ENCODE measurements around the gene GMDS. TPM values are rescaled to one million over a fixed set of nuclear protein-coding genes. Genes with fewer than 3 reads are reported as not detected.

Gene GMDS
- total and polyA plus RNA-seq, 2 donors: 19.9 to 28.4 TPM

DNA sequence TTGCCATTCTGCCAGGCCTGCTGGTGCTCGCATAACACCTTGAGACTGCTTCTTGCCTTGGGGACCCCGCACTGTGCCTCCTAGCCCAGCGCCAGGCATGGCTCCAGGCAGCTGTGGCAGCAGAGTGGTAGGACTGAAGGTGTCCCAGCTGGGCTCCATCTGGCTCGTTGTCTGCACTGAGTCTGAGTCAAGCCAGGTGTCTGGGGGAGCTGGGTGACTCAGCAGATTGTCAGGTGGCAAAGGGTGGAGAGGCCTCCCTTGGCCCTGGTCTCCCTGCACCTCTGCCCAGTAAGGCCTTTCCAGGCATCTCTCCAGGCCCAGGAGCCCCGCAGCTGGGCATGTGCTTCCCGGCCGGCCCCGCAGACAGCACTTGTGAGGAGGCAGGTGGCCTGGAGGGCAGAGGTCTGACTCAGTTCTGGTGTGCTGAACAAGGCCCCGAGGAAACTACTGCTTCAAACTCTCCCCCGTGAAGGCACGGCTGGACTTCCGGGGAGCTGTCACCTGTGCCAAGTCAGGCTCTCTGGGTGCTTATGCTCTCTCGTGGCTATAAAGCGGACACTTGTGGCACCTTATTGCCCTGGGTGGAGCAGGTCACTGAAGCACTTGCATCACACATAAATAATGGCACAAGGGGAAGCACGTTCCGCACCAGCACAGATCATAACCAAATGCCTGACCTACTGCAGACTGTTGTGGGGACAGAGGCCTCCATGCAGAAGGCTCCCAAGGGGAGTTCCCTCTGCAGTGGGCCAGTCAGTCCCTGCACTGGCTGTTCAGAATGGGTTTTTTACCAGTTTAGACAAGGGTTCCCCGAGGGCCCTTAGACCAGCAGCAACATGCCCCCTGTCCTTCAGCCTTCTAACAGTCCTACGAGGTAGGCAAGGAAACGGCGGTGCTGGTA is 608.2 kb downstream of the GMDS start:
- 90% methylated on average over 20 of the region's 20 CpGs for WGBS
- H3K9me3 ChIP-seq (ENCODE audit: control insufficient read depth in 2 of 2, insufficient read depth in 1 of 2, low read length in 1 of 2): no peaks in the 10 kb centered on the region
- no peak overlapping the region for H3K4me3 ChIP-seq (ENCODE audit: low read length in 2 of 2)
- H3K4me1 ChIP-seq (ENCODE audit: control insufficient read depth in 2 of 2, insufficient read depth in 2 of 2, low read length in 2 of 2): peaks cover 0 to 6% of the 10 kb centered on the region in 2 donors
- no peak overlapping the region for H3K27ac ChIP-seq (ENCODE audit: low read depth in 1 of 2, low read length in 1 of 2)
- DNase-seq (ENCODE audit: low read depth in 6 of 9, low spot score in 9 of 9): peak in 1 of 9 donors; percentile 37
- no peaks in the 10 kb centered on the region for H3K27me3 ChIP-seq (ENCODE audit: control insufficient read depth in 2 of 2, insufficient read depth in 1 of 2, low read length in 1 of 2)
- H3K36me3 ChIP-seq (ENCODE audit: control insufficient read depth in 2 of 2, insufficient read depth in 2 of 2, low read length in 1 of 2): no peaks in the 10 kb centered on the region

DNA sequence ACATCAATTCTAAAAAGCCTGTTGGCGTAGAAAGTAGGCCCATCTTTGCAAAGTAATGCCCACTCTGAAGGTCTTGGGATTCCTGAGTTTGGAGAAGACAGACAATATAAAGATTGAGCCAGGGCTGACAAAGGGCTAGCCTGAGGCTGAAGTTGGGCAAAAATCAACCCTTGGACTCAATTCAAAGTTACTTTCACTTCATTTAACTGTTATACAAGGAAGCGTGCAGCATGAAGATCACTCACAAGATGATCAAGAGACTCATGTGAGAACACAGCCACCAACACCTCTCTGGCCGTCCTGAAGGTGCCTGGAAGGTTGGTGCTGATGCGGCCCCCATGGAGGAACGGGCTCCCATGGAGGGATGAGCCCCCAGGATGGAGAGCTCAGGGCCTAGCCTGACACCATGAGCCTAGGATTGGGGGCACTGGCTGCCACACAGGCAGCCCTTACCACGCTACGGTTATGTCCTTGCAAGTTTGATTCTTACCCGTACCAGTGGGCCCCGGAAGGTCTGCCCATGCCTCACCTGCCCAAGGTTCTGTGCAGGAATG is 609.1 kb downstream of the GMDS start:
- no peak for DNase-seq (ENCODE audit: low read depth in 6 of 9, low spot score in 9 of 9)
- H3K27ac ChIP-seq (ENCODE audit: low read depth in 1 of 2, low read length in 1 of 2): no peak overlapping the region
- 94% methylated on average over 9 of the region's 9 CpGs for WGBS
- peaks cover 0 to 6% of the 10 kb centered on the region in 2 donors for H3K4me1 ChIP-seq (ENCODE audit: control insufficient read depth in 2 of 2, insufficient read depth in 2 of 2, low read length in 2 of 2)
- H3K9me3 ChIP-seq (ENCODE audit: control insufficient read depth in 2 of 2, insufficient read depth in 1 of 2, low read length in 1 of 2): no peaks in the 10 kb centered on the region
- no peaks in the 10 kb centered on the region for H3K27me3 ChIP-seq (ENCODE audit: control insufficient read depth in 2 of 2, insufficient read depth in 1 of 2, low read length in 1 of 2)
- H3K36me3 ChIP-seq (ENCODE audit: control insufficient read depth in 2 of 2, insufficient read depth in 2 of 2, low read length in 1 of 2): no peaks in the 10 kb centered on the region
- H3K4me3 ChIP-seq (ENCODE audit: low read length in 2 of 2): no peak overlapping the region

DNA sequence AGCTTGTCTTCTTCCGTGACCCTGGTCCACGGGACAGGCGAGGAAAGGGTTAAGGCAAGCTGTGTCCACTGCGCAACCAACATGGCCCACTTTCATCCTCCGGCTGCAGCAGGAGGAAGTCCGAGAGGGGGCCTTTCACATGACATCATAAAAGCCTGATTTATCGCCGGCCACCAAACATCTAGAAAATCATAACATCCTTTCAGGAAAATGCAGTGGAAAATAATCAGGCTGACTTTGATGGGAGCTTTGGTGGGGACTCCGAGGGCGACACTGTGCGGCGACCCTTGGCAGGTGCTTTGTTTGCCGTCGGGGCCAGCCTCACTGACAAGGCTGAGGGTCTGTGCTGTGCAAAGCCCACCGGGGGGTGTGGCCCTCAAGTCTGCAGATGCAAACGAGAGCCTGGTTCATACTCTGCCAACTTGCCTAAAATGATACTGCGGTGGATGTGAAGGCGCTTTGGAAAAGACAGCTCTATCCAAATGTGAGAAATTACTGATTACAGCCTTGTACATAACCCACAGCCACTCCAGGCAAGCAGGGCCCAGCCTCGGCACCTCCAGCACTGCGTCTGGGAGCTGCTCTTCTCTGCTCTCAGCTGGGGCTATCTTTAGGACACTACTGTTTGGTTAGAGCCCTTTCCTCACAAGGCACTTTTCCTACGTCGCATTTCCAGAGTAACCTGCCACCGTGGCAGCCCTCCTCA is 609.9 kb downstream of the GMDS start:
- Histone ChIP-seq H3K36me3 (ENCODE audit: control insufficient read depth in 2 of 2, insufficient read depth in 2 of 2, low read length in 1 of 2) (no peaks in the 10 kb centered on the region), H3K27ac (ENCODE audit: low read depth in 1 of 2, low read length in 1 of 2) (no peak overlapping the region), H3K4me1 (ENCODE audit: control insufficient read depth in 2 of 2, insufficient read depth in 2 of 2, low read length in 2 of 2) (peaks cover 0 to 6% of the 10 kb centered on the region in 2 donors), H3K27me3 (ENCODE audit: control insufficient read depth in 2 of 2, insufficient read depth in 1 of 2, low read length in 1 of 2) (no peaks in the 10 kb centered on the region), H3K4me3 (ENCODE audit: low read length in 2 of 2) (no peak overlapping the region), H3K9me3 (ENCODE audit: control insufficient read depth in 2 of 2, insufficient read depth in 1 of 2, low read length in 1 of 2) (no peaks in the 10 kb centered on the region)
- 93% methylated on average over 23 of the region's 23 CpGs for WGBS
- DNase-seq (ENCODE audit: low read depth in 6 of 9, low spot score in 9 of 9): no peak

DNA sequence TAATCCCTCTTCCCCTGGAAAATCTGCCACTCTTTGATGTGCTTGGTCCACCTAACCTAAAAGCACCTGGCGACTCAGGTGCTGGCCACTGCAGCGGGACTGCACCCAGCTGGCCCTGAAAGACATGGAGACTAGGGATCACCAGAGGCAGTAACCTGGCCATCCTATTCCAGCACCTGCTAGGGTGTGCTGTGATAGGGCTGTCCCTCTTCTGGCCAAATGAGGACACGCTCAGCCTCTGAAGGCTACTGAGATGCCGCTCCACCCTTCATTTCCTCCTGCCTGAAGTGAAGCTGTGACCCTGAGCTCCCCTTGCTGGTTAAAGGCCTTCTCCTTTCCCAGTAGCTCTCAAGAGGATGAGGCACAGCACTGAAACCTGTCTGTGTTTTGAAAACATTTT is 611.3 kb downstream of the GMDS start:
- H3K36me3 ChIP-seq (ENCODE audit: control insufficient read depth in 2 of 2, insufficient read depth in 2 of 2, low read length in 1 of 2): no peaks in the 10 kb centered on the region
- no peak overlapping the region for H3K27ac ChIP-seq (ENCODE audit: low read depth in 1 of 2, low read length in 1 of 2)
- H3K9me3 ChIP-seq (ENCODE audit: control insufficient read depth in 2 of 2, insufficient read depth in 1 of 2, low read length in 1 of 2): no peaks in the 10 kb centered on the region
- peaks cover 0 to 4% of the 10 kb centered on the region in 2 donors for H3K27me3 ChIP-seq (ENCODE audit: control insufficient read depth in 2 of 2, insufficient read depth in 1 of 2, low read length in 1 of 2)
- WGBS: 96% methylated on average over 4 of the region's 4 CpGs
- H3K4me3 ChIP-seq (ENCODE audit: low read length in 2 of 2): no peak overlapping the region
- no peak for DNase-seq (ENCODE audit: low read depth in 6 of 9, low spot score in 9 of 9)
- peaks cover 0 to 9% of the 10 kb centered on the region in 2 donors for H3K4me1 ChIP-seq (ENCODE audit: control insufficient read depth in 2 of 2, insufficient read depth in 2 of 2, low read length in 2 of 2)

DNA sequence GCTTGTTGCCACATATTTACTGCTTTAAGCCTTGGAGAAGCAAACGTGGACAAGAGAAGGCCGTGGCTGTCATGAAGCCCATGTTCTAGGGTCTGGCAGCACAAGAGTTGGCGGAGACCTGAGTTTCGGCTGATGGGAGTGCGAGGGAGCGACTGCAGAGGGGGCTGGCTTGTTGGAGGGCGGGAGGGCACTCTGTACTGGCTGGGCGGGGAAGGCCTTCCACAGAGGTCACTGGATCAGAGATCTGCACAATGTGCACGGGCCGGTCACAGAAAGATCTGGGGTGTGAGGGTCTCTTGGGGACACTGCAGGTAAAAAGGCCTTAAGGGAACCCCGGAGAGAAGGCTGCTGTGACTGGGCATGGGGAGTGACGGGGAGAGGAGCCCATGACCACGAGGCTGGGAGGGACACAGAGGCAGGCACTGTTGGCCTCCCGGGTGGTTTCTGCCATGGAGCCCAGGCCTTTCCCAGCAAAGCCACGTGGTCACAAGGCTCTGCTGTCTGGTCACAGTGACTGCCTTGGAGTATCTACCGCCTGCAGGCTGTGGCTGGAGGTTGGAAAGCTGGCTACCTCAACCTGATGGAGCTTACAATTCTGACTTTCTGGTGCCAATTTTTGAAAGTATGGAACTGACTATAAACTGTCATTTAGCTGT is 611.9 kb downstream of the GMDS start:
- Histone ChIP-seq H3K27ac (ENCODE audit: low read depth in 1 of 2, low read length in 1 of 2) (no peak overlapping the region), H3K4me1 (ENCODE audit: control insufficient read depth in 2 of 2, insufficient read depth in 2 of 2, low read length in 2 of 2) (peaks cover 0 to 9% of the 10 kb centered on the region in 2 donors), H3K27me3 (ENCODE audit: control insufficient read depth in 2 of 2, insufficient read depth in 1 of 2, low read length in 1 of 2) (peaks cover 2 to 6% of the 10 kb centered on the region in 2 donors), H3K9me3 (ENCODE audit: control insufficient read depth in 2 of 2, insufficient read depth in 1 of 2, low read length in 1 of 2) (no peaks in the 10 kb centered on the region), H3K4me3 (ENCODE audit: low read length in 2 of 2) (no peak overlapping the region), H3K36me3 (ENCODE audit: control insufficient read depth in 2 of 2, insufficient read depth in 2 of 2, low read length in 1 of 2) (no peaks in the 10 kb centered on the region)
- no peak for DNase-seq (ENCODE audit: low read depth in 6 of 9, low spot score in 9 of 9)
- 97% methylated on average over 16 of the region's 16 CpGs for WGBS

DNA sequence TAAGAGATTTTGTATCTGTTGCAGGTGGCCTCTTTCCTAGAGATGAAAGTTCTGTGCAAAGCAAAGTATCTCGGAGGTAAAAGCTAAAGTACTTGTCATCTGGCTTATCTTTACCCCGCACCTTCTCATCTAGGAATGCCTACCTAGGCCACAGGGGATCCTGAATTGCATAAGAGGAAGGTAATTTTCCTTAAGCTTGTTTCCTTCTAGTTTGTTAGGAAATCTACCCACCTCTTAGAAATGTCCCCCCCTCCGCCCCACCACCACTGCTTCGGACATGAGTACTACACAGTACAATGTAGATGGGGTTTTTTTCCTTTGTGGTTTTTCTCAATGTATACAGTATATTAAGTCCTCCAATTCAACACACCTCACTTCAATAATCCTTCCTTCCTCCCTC is 614.2 kb downstream of the GMDS start:
- H3K27ac ChIP-seq (ENCODE audit: low read depth in 1 of 2, low read length in 1 of 2): no peak overlapping the region
- no peaks in the 10 kb centered on the region for H3K36me3 ChIP-seq (ENCODE audit: control insufficient read depth in 2 of 2, insufficient read depth in 2 of 2, low read length in 1 of 2)
- peaks cover 0 to 7% of the 10 kb centered on the region in 2 donors for H3K4me1 ChIP-seq (ENCODE audit: control insufficient read depth in 2 of 2, insufficient read depth in 2 of 2, low read length in 2 of 2)
- H3K4me3 ChIP-seq (ENCODE audit: low read length in 2 of 2): no peak overlapping the region
- peaks cover 21 to 28% of the 10 kb centered on the region in 2 donors for H3K27me3 ChIP-seq (ENCODE audit: control insufficient read depth in 2 of 2, insufficient read depth in 1 of 2, low read length in 1 of 2)
- DNase-seq (ENCODE audit: low read depth in 6 of 9, low spot score in 9 of 9): no peak
- WGBS: 81% methylated on average over 4 of the region's 4 CpGs
- H3K9me3 ChIP-seq (ENCODE audit: control insufficient read depth in 2 of 2, insufficient read depth in 1 of 2, low read length in 1 of 2): no peaks in the 10 kb centered on the region

DNA sequence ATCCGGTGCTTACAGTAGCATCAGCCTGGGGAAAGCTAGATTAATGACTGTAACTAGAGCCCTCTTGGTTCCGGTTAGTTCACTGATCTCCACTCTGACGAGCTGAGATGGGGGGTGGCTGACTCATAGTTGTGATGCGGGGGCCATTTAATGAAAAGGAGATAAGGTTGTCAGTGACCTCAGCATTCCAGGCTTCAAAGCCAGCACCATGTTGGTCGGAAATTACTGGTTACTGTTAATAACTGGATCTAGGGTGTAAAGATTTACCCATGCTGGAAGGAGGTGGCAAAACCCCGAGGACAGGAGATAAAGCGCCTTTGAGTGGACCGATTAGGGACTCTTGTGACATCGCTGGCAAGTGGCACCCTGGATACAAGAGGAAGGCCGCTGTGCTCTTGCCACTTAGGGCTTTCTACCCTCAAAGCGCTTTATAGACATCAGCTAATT is 614.6 kb downstream of the GMDS start:
- H3K27ac ChIP-seq (ENCODE audit: low read depth in 1 of 2, low read length in 1 of 2): peak overlapping the region in 1 of 2 donors; percentile 48
- WGBS: 95% methylated on average over 11 of the region's 11 CpGs
- no peaks in the 10 kb centered on the region for H3K9me3 ChIP-seq (ENCODE audit: control insufficient read depth in 2 of 2, insufficient read depth in 1 of 2, low read length in 1 of 2)
- no peaks in the 10 kb centered on the region for H3K36me3 ChIP-seq (ENCODE audit: control insufficient read depth in 2 of 2, insufficient read depth in 2 of 2, low read length in 1 of 2)
- DNase-seq (ENCODE audit: low read depth in 6 of 9, low spot score in 9 of 9): no peak
- peaks cover 0 to 7% of the 10 kb centered on the region in 2 donors for H3K4me1 ChIP-seq (ENCODE audit: control insufficient read depth in 2 of 2, insufficient read depth in 2 of 2, low read length in 2 of 2)
- peaks cover 25 to 33% of the 10 kb centered on the region in 2 donors for H3K27me3 ChIP-seq (ENCODE audit: control insufficient read depth in 2 of 2, insufficient read depth in 1 of 2, low read length in 1 of 2)
- no peak overlapping the region for H3K4me3 ChIP-seq (ENCODE audit: low read length in 2 of 2)

DNA sequence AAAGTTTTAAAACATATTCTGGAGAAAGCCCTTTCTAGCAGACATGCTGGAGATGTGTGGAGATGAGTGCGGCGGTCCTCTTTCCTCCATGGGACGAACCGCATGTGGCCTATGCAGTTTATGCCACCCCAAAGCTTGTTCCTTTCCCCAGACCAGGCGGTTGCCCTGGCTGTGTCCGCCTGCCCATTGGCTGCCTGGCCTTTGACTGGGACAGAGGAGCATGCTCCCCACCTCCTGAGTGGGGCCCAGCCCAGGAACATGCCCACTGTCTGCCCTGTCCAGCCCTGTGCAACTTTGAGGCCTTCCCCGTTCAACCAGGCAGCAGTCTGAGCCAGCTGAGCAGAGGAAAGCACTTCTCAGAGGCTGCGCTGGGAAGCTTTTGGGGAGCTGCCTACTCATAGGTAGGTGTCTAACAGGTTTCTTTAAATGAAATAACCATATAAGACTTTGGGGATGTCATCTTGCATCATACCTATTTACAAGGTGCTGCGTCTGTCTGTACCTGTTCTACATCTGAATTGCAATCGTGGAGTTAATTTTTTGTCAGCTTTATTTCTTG is 615.1 kb downstream of the GMDS start:
- peaks cover 28 to 38% of the 10 kb centered on the region in 2 donors for H3K27me3 ChIP-seq (ENCODE audit: control insufficient read depth in 2 of 2, insufficient read depth in 1 of 2, low read length in 1 of 2)

More for the DNA sequence above, 615.1 kb downstream of the GMDS start:
- H3K9me3 ChIP-seq (ENCODE audit: control insufficient read depth in 2 of 2, insufficient read depth in 1 of 2, low read length in 1 of 2): no peaks in the 10 kb centered on the region
- no peak for DNase-seq (ENCODE audit: low read depth in 6 of 9, low spot score in 9 of 9)
- H3K4me1 ChIP-seq (ENCODE audit: control insufficient read depth in 2 of 2, insufficient read depth in 2 of 2, low read length in 2 of 2): peaks cover 0 to 6% of the 10 kb centered on the region in 2 donors
- 97% methylated on average over 10 of the region's 10 CpGs for WGBS
- no peak overlapping the region for H3K4me3 ChIP-seq (ENCODE audit: low read length in 2 of 2)
- H3K36me3 ChIP-seq (ENCODE audit: control insufficient read depth in 2 of 2, insufficient read depth in 2 of 2, low read length in 1 of 2): no peaks in the 10 kb centered on the region
- H3K27ac ChIP-seq (ENCODE audit: low read depth in 1 of 2, low read length in 1 of 2): peak overlapping the region; percentile 46 to 67
